ENCODE measurements around the gene RELL2.

The RELL2 gene

GRCh38 chr5:141649056-141649688, 12.4 kb downstream of the RELL2 start:
- 96 to 97% methylated on average over 13 to 17 of the region's 17 CpGs for WGBS, 2 experiments (ENCODE audit: insufficient coverage in 2 of 2)
- Histone ChIP-seq H3K9me3 (ENCODE audit: control insufficient read depth, low read length) (no peaks in the 10 kb centered on the region), H3K27ac (ENCODE audit: low read depth, low read length, severe bottlenecking) (no peak overlapping the region), H3K4me1 (ENCODE audit: control insufficient read depth, insufficient read depth, low read length, poor library complexity, severe bottlenecking) (peaks cover 3% of the 10 kb centered on the region), H3K36me3 (ENCODE audit: control insufficient read depth, insufficient read depth, low read length) (peaks cover 47% of the 10 kb centered on the region), H3K4me3 (ENCODE audit: extremely low read depth, insufficient read depth, low read length, poor library complexity, severe bottlenecking) (no peak overlapping the region)

- peaks cover 8% of the 10 kb centered on the region for H3K4me1 ChIP-seq (ENCODE audit: control insufficient read depth, insufficient read depth, low read length, poor library complexity, severe bottlenecking)
- H3K9me3 ChIP-seq (ENCODE audit: control insufficient read depth, low read length) = no peaks in the 10 kb centered on the region
- H3K4me3 ChIP-seq (ENCODE audit: extremely low read depth, insufficient read depth, low read length, poor library complexity, severe bottlenecking) = no peak overlapping the region
- no peak overlapping the region for H3K27ac ChIP-seq (ENCODE audit: low read depth, low read length, severe bottlenecking)
- peaks cover 44% of the 10 kb centered on the region for H3K36me3 ChIP-seq (ENCODE audit: control insufficient read depth, insufficient read depth, low read length)
These were observed 13.2 kb downstream of the RELL2 start for GRCh38 chr5:141649972-141650371.

GRCh38 chr5:141650851-141651727, 14.3 kb downstream of the RELL2 start, which contains the start of gene FCHSD1:
Gene FCHSD1, minus strand, starts transcription at chr5:141651418. Its CDS starts 50 bp downstream, at chr5:141651368.
- Histone ChIP-seq H3K9me3 (ENCODE audit: control insufficient read depth, low read length) (no peaks in the 10 kb centered on the region), H3K4me3 (ENCODE audit: extremely low read depth, insufficient read depth, low read length, poor library complexity, severe bottlenecking) (peak within 1 kb of the TSS; percentile 64)
- 1 to 2% methylated on average over 23 to 40 of the region's 50 CpGs for WGBS, 2 experiments (ENCODE audit: insufficient coverage in 2 of 2)

GRCh38 chr5:141651728-141652105, 14.9 kb downstream of the RELL2 start:
- Histone ChIP-seq H3K4me3 (ENCODE audit: extremely low read depth, insufficient read depth, low read length, poor library complexity, severe bottlenecking) (peak overlapping the region; percentile 64), H3K4me1 (ENCODE audit: control insufficient read depth, insufficient read depth, low read length, poor library complexity, severe bottlenecking) (peaks cover 8% of the 10 kb centered on the region), H3K36me3 (ENCODE audit: control insufficient read depth, insufficient read depth, low read length) (peaks cover 50% of the 10 kb centered on the region), H3K27ac (ENCODE audit: low read depth, low read length, severe bottlenecking) (no peak overlapping the region), H3K9me3 (ENCODE audit: control insufficient read depth, low read length) (no peaks in the 10 kb centered on the region)
- WGBS, 2 experiments (ENCODE audit: insufficient coverage in 2 of 2) = 70% methylated on average over 6 to 9 of the region's 9 CpGs

More at GRCh38 chr5:141650851-141651727, 14.3 kb downstream of the RELL2 start, which contains the start of gene FCHSD1:
- Histone ChIP-seq H3K4me1 (ENCODE audit: control insufficient read depth, insufficient read depth, low read length, poor library complexity, severe bottlenecking) (peaks cover 8% of the 10 kb centered on the region), H3K36me3 (ENCODE audit: control insufficient read depth, insufficient read depth, low read length) (peaks cover 46% of the 10 kb centered on the region), H3K27ac (ENCODE audit: low read depth, low read length, severe bottlenecking) (no peak within 1 kb of the TSS)

GRCh38 chr5:141654298-141654697, 17.5 kb downstream of the RELL2 start:
- H3K4me1 ChIP-seq (ENCODE audit: control insufficient read depth, insufficient read depth, low read length, poor library complexity, severe bottlenecking) = peaks cover 16% of the 10 kb centered on the region
- WGBS, 2 experiments (ENCODE audit: insufficient coverage in 2 of 2) = no CpG with 5 or more reads among the region's 2 CpGs
- peaks cover 64% of the 10 kb centered on the region for H3K36me3 ChIP-seq (ENCODE audit: control insufficient read depth, insufficient read depth, low read length)
- H3K27ac ChIP-seq (ENCODE audit: low read depth, low read length, severe bottlenecking) = no peak overlapping the region
- H3K9me3 ChIP-seq (ENCODE audit: control insufficient read depth, low read length) = no peaks in the 10 kb centered on the region
- H3K4me3 ChIP-seq (ENCODE audit: extremely low read depth, insufficient read depth, low read length, poor library complexity, severe bottlenecking) = no peak overlapping the region

GRCh38 chr5:141655020-141655419, 18.2 kb downstream of the RELL2 start:
- WGBS, 2 experiments (ENCODE audit: insufficient coverage in 2 of 2) = 86 to 95% methylated on average over 5 to 6 of the region's 7 CpGs
- peaks cover 70% of the 10 kb centered on the region for H3K36me3 ChIP-seq (ENCODE audit: control insufficient read depth, insufficient read depth, low read length)
- H3K27ac ChIP-seq (ENCODE audit: low read depth, low read length, severe bottlenecking) = no peak overlapping the region

GRCh38 chr5:141656396-141656795, 19.6 kb downstream of the RELL2 start:
- Histone ChIP-seq H3K4me3 (ENCODE audit: extremely low read depth, insufficient read depth, low read length, poor library complexity, severe bottlenecking) (no peak overlapping the region), H3K9me3 (ENCODE audit: control insufficient read depth, low read length) (no peaks in the 10 kb centered on the region), H3K36me3 (ENCODE audit: control insufficient read depth, insufficient read depth, low read length) (peaks cover 82% of the 10 kb centered on the region), H3K4me1 (ENCODE audit: control insufficient read depth, insufficient read depth, low read length, poor library complexity, severe bottlenecking) (peaks cover 16% of the 10 kb centered on the region), H3K27ac (ENCODE audit: low read depth, low read length, severe bottlenecking) (no peak overlapping the region)
- 78 to 90% methylated on average over 4 to 9 of the region's 9 CpGs for WGBS, 2 experiments (ENCODE audit: insufficient coverage in 2 of 2)

More at GRCh38 chr5:141655020-141655419, 18.2 kb downstream of the RELL2 start:
- Histone ChIP-seq H3K4me3 (ENCODE audit: extremely low read depth, insufficient read depth, low read length, poor library complexity, severe bottlenecking) (no peak overlapping the region), H3K4me1 (ENCODE audit: control insufficient read depth, insufficient read depth, low read length, poor library complexity, severe bottlenecking) (peaks cover 16% of the 10 kb centered on the region), H3K9me3 (ENCODE audit: control insufficient read depth, low read length) (no peaks in the 10 kb centered on the region)

GRCh38 chr5:141657404-141657803, 20.6 kb downstream of the RELL2 start:
- Histone ChIP-seq H3K27ac (ENCODE audit: low read depth, low read length, severe bottlenecking) (no peak overlapping the region), H3K4me1 (ENCODE audit: control insufficient read depth, insufficient read depth, low read length, poor library complexity, severe bottlenecking) (peaks cover 16% of the 10 kb centered on the region), H3K9me3 (ENCODE audit: control insufficient read depth, low read length) (no peaks in the 10 kb centered on the region), H3K4me3 (ENCODE audit: extremely low read depth, insufficient read depth, low read length, poor library complexity, severe bottlenecking) (no peak overlapping the region), H3K36me3 (ENCODE audit: control insufficient read depth, insufficient read depth, low read length) (peaks cover 91% of the 10 kb centered on the region)
- WGBS, 2 experiments (ENCODE audit: insufficient coverage in 2 of 2) = 90 to 100% methylated on average over 1 of the region's 1 CpG

- no peak overlapping the region for H3K27ac ChIP-seq (ENCODE audit: low read depth, low read length, severe bottlenecking)
- H3K4me1 ChIP-seq (ENCODE audit: control insufficient read depth, insufficient read depth, low read length, poor library complexity, severe bottlenecking) = peaks cover 16% of the 10 kb centered on the region
- H3K4me3 ChIP-seq (ENCODE audit: extremely low read depth, insufficient read depth, low read length, poor library complexity, severe bottlenecking) = no peak overlapping the region
- WGBS, 2 experiments (ENCODE audit: insufficient coverage in 2 of 2) = 95% methylated on average over 7 of the region's 8 CpGs
- H3K36me3 ChIP-seq (ENCODE audit: control insufficient read depth, insufficient read depth, low read length) = peaks cover 93% of the 10 kb centered on the region
- H3K9me3 ChIP-seq (ENCODE audit: control insufficient read depth, low read length) = no peaks in the 10 kb centered on the region
These were observed 21.2 kb downstream of the RELL2 start for GRCh38 chr5:141657937-141658545.

GRCh38 chr5:141662028-141662427, 25.2 kb downstream of the RELL2 start:
- peaks cover 8% of the 10 kb centered on the region for H3K4me1 ChIP-seq (ENCODE audit: control insufficient read depth, insufficient read depth, low read length, poor library complexity, severe bottlenecking)
- no peaks in the 10 kb centered on the region for H3K9me3 ChIP-seq (ENCODE audit: control insufficient read depth, low read length)
- 94% methylated on average over 7 to 15 of the region's 17 CpGs for WGBS, 2 experiments (ENCODE audit: insufficient coverage in 2 of 2)
- peaks cover 85% of the 10 kb centered on the region for H3K36me3 ChIP-seq (ENCODE audit: control insufficient read depth, insufficient read depth, low read length)
- H3K27ac ChIP-seq (ENCODE audit: low read depth, low read length, severe bottlenecking) = no peak overlapping the region
- no peak overlapping the region for H3K4me3 ChIP-seq (ENCODE audit: extremely low read depth, insufficient read depth, low read length, poor library complexity, severe bottlenecking)
